GM23338 (cell line): ENCODE measurements around the gene SLC29A1. TPM values are rescaled to one million over a fixed set of nuclear protein-coding genes. Genes with fewer than 3 reads are reported as not detected.

ENCODE experiments used
- ATAC-seq: fragments of 200-7000 bp; cut with Tn5 transposase; 3 replicates; pipeline ENCODE4 v1.9.1; 2020
- DNase-seq: peaks from one replicate; pipeline ENCODE4 v3.0.0-alpha.2; 2015; ENCODE audit warnings: low spot score
- H2AFZ ChIP-seq: fragments of 200-600 bp; sonication (generic); 2 replicates; pipeline ENCODE4 v1.8.0; 2016; ENCODE audit warnings: antibody characterized with exemption, mild to moderate bottlenecking, moderate library complexity
- H3F3A ChIP-seq: fragments of 200-600 bp; sonication (generic); replicated peaks from 2 replicates; pipeline ENCODE4 v1.8.0; 2017; ENCODE audit warnings: antibody characterized with exemption, mixed run types, low read depth
- H3K27ac ChIP-seq: fragments of 200-600 bp; sonication (generic); 2 replicates; pipeline ENCODE4 v1.6.1; 2016; ENCODE audit warnings: low read depth
- H3K27me3 ChIP-seq: fragments of 200-600 bp; sonication (generic); 2 replicates; pipeline ENCODE4 v1.8.0; 2016; ENCODE audit warnings: mild to moderate bottlenecking, mixed run types, moderate library complexity; ENCODE audit not compliant: insufficient read depth
- H3K36me3 ChIP-seq: fragments of 200-600 bp; sonication (generic); 2 replicates; pipeline ENCODE4 v1.8.0; 2016; ENCODE audit warnings: mild to moderate bottlenecking; ENCODE audit not compliant: insufficient read depth
- H3K4me1 ChIP-seq: fragments of 200-600 bp; sonication (generic); 2 replicates; pipeline ENCODE4 v1.8.0; 2016; ENCODE audit warnings: mild to moderate bottlenecking, moderate library complexity; ENCODE audit not compliant: insufficient read depth
- H3K4me2 ChIP-seq: fragments of 200-600 bp; sonication (generic); 2 replicates; pipeline ENCODE4 v1.7.1; 2017; ENCODE audit warnings: mixed run types
- H3K4me3 ChIP-seq: fragments of 200-600 bp; sonication (generic); 2 replicates; pipeline ENCODE4 v1.6.1; 2016; ENCODE audit warnings: mixed run types
- H3K79me2 ChIP-seq: fragments of 200-600 bp; sonication (generic); replicated peaks from 2 replicates; pipeline ENCODE4 v1.8.0; 2017; ENCODE audit warnings: mild to moderate bottlenecking; ENCODE audit not compliant: insufficient read depth
- H3K9me2 ChIP-seq: fragments of 200-600 bp; sonication (generic); 2 replicates; pipeline ENCODE4 v1.8.0; 2017; ENCODE audit not compliant: insufficient read depth
- H4K20me1 ChIP-seq: fragments of 200-600 bp; sonication (generic); replicated peaks from 2 replicates; pipeline ENCODE4 v1.8.0; 2017; ENCODE audit warnings: mild to moderate bottlenecking; ENCODE audit not compliant: insufficient read depth
- H3K27ac Mint-ChIP-seq: 2 replicates; pipeline ENCODE4 v1.8.0; 2020; ENCODE audit warnings: inconsistent platforms, mild to moderate bottlenecking, moderate library complexity, mixed read lengths
- H3K27me3 Mint-ChIP-seq: 3 replicates; pipeline ENCODE4 v1.8.0; 2022; ENCODE audit warnings: low read depth, mild to moderate bottlenecking, moderate library complexity, mixed read lengths, inconsistent platforms; ENCODE audit not compliant: insufficient read depth, poor library complexity
- H3K36me3 Mint-ChIP-seq: 3 replicates; pipeline ENCODE4 v1.8.0; 2021; ENCODE audit warnings: low read depth, mild to moderate bottlenecking, inconsistent platforms, moderate library complexity, mixed read lengths
- H3K4me1 Mint-ChIP-seq: 3 replicates; pipeline ENCODE4 v1.8.0; 2020; ENCODE audit warnings: mild to moderate bottlenecking, inconsistent platforms, mixed read lengths
- H3K4me3 Mint-ChIP-seq: 3 replicates; pipeline ENCODE4 v1.8.0; 2021; ENCODE audit warnings: moderate library complexity, mild to moderate bottlenecking, inconsistent platforms, mixed read lengths
- H3K9me3 Mint-ChIP-seq: 3 replicates; pipeline ENCODE4 v1.8.0; 2020; ENCODE audit warnings: moderate library complexity, mild to moderate bottlenecking, inconsistent platforms, mixed read lengths
- CREB1 ChIP-seq: fragments of 250-450 bp; sonication (Bioruptor Pico); IDR thresholded peaks from 2 replicates; pipeline ENCODE4 v1.5.0; 2020; ENCODE audit warnings: low read depth, mild to moderate bottlenecking, moderate library complexity
- ETS1 ChIP-seq: IDR thresholded peaks from 2 replicates; pipeline ENCODE4 v1.6.1; 2016; ENCODE audit warnings: antibody characterized with exemption
- EZH2phosphoT487 ChIP-seq: fragments of 200-600 bp; sonication (generic); IDR thresholded peaks from one replicate; pipeline ENCODE4 v1.8.1; 2018; ENCODE audit warnings: antibody characterized with exemption; ENCODE audit not compliant: unreplicated experiment
- JUNB ChIP-seq: IDR thresholded peaks from one replicate; pipeline ENCODE4 v1.6.1; 2016; ENCODE audit warnings: antibody characterized with exemption; ENCODE audit not compliant: unreplicated experiment
- NANOG ChIP-seq: IDR thresholded peaks from 2 replicates; pipeline ENCODE4 v1.6.1; 2016; ENCODE audit warnings: antibody characterized with exemption, borderline replicate concordance
- REST ChIP-seq: IDR thresholded peaks from one replicate; pipeline ENCODE4 v1.6.1; 2018; ENCODE audit warnings: antibody characterized with exemption; ENCODE audit not compliant: unreplicated experiment
- STAT1 ChIP-seq: IDR thresholded peaks from one replicate; pipeline ENCODE4 v1.6.1; 2016; ENCODE audit warnings: antibody characterized with exemption; ENCODE audit not compliant: unreplicated experiment
- ZNF114 ChIP-seq: fragments of 250-450 bp; sonication (Bioruptor Pico); IDR thresholded peaks from 2 replicates; pipeline ENCODE4 v1.5.0; 2020; ENCODE audit warnings: mild to moderate bottlenecking, moderate library complexity
- ZNF331 ChIP-seq: fragments of 250-450 bp; sonication (Bioruptor Pico); IDR thresholded peaks from 2 replicates; pipeline ENCODE4 v1.5.0; 2020; ENCODE audit warnings: low read depth, mild to moderate bottlenecking, moderate library complexity
- polyA plus RNA-seq: library from polyadenylated mRNA; unstranded; fragments of >200 nt; fragmentation: Nextera tagmentation; extraction: Ambion mirVana; gene quantifications from 2 replicates; pipeline ENCODE4 v1.2.1, GENCODE V29; 2016
- total RNA-seq: library from RNA; depleted of rRNA; stranded (reverse); fragments of >200 nt; shearing (Covaris generic); gene quantifications from 2 replicates; pipeline ENCODE4 v1.2.3, GENCODE V29; 2014
- TF ChIP-seq, protein P1 (sequence below), 2 experiments: fragments of 200-600 bp in 1 of 2; sonication (generic) in 1 of 2; conservative IDR thresholded peaks; 2 replicates each; pipeline versions ENCODE4 v1.5.1 to v1.6.1; 2016 to 2017; ENCODE audit warnings: antibody characterized with exemption in 2 of 2, low read depth in 2 of 2, mild to moderate bottlenecking in 2 of 2, moderate library complexity in 1 of 2

Gene SLC29A1
- total and polyA plus RNA-seq, 2 experiments from 2014 or later: 73.1 to 169 TPM

DNA sequence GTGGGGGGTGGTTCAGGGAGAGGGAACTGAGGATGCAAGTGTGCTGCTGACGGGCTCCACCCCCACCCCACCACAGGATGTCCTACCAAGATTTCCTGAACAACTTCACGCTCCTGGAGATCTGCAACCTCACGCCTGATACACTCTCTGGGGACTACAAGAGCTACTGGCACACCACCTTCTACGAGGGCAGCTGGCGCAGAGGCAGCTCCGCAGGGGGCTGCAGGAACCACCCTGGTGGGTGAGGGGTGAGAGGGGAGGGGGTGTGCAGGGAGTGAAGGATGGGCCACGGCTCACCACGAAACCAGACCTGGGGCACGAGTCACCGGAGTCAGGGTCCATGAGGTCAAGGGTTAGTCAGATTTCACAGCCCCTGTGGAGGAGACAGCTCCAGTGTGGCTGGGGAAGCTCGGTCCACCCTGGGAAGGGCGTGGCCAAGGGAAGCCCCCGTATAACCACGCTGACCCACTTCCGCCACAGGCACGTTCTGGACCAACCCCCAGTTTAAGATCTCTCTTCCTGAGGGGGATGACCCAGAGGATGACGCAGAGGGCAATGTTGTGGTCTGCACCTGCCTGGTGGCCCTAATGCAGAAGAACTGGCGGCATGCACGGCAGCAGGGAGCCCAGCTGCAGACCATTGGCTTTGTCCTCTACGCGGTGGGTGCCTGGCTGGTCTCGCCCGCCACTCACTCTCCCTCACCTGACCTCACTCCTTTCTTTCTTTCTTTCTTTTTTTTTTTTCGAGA, 46.5 kb upstream of the SLC29A1 start:
- Histone ChIP-seq H3K4me3 (no peak overlapping the region), H4K20me1 (no peaks in the 10 kb centered on the region), H3K9me2 (no peaks in the 10 kb centered on the region), H3K79me2 (no peaks in the 10 kb centered on the region), H3K4me2 (no peak overlapping the region), H3K36me3 (no peaks in the 10 kb centered on the region), H2AFZ (no peak overlapping the region), H3K4me1 (no peaks in the 10 kb centered on the region), H3K27ac (no peak overlapping the region), H3F3A (no peaks in the 10 kb centered on the region), H3K27me3 (no peaks in the 10 kb centered on the region)
- Mint-ChIP-seq H3K27ac (no peak overlapping the region), H3K4me3 (no peak overlapping the region; the same call in 2 of the 3 replicates), H3K9me3 (no peaks in the 10 kb centered on the region), H3K4me1 (peaks cover 16% of the 10 kb centered on the region), H3K36me3 (no peaks in the 10 kb centered on the region; the same call in 2 of the 3 replicates), H3K27me3 (peaks cover 20% of the 10 kb centered on the region)
- no peak for TF ChIP-seq ZNF114
- TF ChIP-seq CREB1 (CRISPR knock-in tag): no peak
- no peak for TF ChIP-seq EZH2phosphoT487
- TF ChIP-seq ETS1: no peak
- no peak for DNase-seq
- ATAC-seq: no peak

DNA sequence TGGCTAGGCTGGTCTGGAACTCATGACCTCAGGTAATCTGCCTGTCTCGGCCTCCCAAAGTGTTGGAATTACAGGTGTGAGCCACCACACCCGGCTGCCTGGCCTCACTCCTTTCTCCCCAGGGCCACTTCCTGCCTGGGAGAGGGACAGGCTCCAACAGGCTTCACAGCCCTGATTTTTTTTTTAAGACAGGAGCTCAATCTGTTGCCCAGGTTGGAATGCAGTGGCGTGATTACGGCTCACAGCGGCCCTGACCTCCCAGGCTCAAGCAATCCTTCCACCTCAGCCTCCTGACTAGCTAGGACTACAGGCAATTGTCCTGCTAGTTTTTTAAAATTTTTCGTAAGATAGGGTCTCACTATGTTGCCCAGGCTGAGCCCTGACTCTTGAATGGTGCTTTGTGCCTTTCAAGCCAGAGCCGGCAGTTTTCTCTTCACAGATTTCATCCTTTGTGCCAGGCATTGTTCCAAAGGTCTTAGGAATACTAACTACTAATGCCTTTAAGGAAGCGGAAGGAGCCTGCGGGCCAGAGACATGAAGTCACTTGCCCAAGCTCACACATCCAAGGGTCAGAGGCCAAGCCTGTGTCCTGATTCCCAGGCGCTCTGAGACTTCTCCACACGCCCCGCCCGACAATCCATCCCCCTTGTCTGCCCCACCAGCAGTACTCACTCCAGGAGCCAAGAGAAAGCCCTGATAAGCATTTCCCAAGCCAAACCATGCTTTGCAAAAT, 45.5 kb upstream of the SLC29A1 start:
- no peak overlapping the region for H3K27ac ChIP-seq
- no peak overlapping the region for H3K4me3 Mint-ChIP-seq
- no peak for TF ChIP-seq STAT1
- no peak for TF ChIP-seq REST
- no peak for TF ChIP-seq ZNF114
- TF ChIP-seq NANOG: no peak
- no peak for TF ChIP-seq EZH2phosphoT487
- no peak for TF ChIP-seq JUNB
- TF ChIP-seq ZNF331: no peak
- TF ChIP-seq CREB1 (CRISPR knock-in tag): no peak
- TF ChIP-seq, protein P1, sequence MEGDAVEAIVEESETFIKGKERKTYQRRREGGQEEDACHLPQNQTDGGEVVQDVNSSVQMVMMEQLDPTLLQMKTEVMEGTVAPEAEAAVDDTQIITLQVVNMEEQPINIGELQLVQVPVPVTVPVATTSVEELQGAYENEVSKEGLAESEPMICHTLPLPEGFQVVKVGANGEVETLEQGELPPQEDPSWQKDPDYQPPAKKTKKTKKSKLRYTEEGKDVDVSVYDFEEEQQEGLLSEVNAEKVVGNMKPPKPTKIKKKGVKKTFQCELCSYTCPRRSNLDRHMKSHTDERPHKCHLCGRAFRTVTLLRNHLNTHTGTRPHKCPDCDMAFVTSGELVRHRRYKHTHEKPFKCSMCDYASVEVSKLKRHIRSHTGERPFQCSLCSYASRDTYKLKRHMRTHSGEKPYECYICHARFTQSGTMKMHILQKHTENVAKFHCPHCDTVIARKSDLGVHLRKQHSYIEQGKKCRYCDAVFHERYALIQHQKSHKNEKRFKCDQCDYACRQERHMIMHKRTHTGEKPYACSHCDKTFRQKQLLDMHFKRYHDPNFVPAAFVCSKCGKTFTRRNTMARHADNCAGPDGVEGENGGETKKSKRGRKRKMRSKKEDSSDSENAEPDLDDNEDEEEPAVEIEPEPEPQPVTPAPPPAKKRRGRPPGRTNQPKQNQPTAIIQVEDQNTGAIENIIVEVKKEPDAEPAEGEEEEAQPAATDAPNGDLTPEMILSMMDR (conservative IDR thresholded peaks at IDR 0.05; ENCODE audit: low read depth in 2 of 2): no peak

More for the DNA sequence above, 45.5 kb upstream of the SLC29A1 start:
- Mint-ChIP-seq H3K27ac (no peak overlapping the region; the same call in 1 of the 2 replicates), H3K4me1 (peaks cover 11% of the 10 kb centered on the region), H3K9me3 (no peaks in the 10 kb centered on the region), H3K27me3 (peaks cover 24% of the 10 kb centered on the region), H3K36me3 (no peaks in the 10 kb centered on the region; the same call in 2 of the 3 replicates)
- H4K20me1 ChIP-seq: no peaks in the 10 kb centered on the region
- ATAC-seq (no peak), DNase-seq (no peak)
- H3K36me3 ChIP-seq: no peaks in the 10 kb centered on the region
- H2AFZ ChIP-seq: no peak overlapping the region
- H3K4me3 ChIP-seq: no peak overlapping the region
- no peaks in the 10 kb centered on the region for H3F3A ChIP-seq
- no peak overlapping the region for H3K4me2 ChIP-seq
- H3K9me2 ChIP-seq: no peaks in the 10 kb centered on the region
- H3K27me3 ChIP-seq: no peaks in the 10 kb centered on the region
- H3K4me1 ChIP-seq: no peaks in the 10 kb centered on the region
- H3K79me2 ChIP-seq: no peaks in the 10 kb centered on the region
